HL-60/S4 (cell line): ENCODE data around the gene RUFY1.
"Not testable (repeated sequence)": the region's sequence is repeated elsewhere in the genome, so short reads cannot be mapped to it uniquely, and the experiment has no call there.

Experiments
- in situ Hi-C: fragments of 300-500 bp; cut with MboI; formaldehyde crosslinking; loops from 2 replicates; pipeline ENCODE4 v1.14.3; 2022; ENCODE audit warnings: low sequenced_read_pairs

The RUFY1 gene

GRCh38 chr5:179536676-179537075 is 13.7 kb upstream of the RUFY1 start:
- in situ Hi-C loops = no loop called here

- in situ Hi-C loops = no loop called here
These were observed 8.2 kb upstream of the RUFY1 start for GRCh38 chr5:179542170-179542569.

GRCh38 chr5:179543275-179543674 is 7.1 kb upstream of the RUFY1 start:
- in situ Hi-C loops = not testable (repeated sequence)

GRCh38 chr5:179553006-179553405 is 2.7 kb downstream of the RUFY1 start:
- in situ Hi-C loops = no loop called here

- in situ Hi-C loops = no loop called here
These were observed 3.5 kb downstream of the RUFY1 start for GRCh38 chr5:179553875-179554274.

GRCh38 chr5:179554981-179555380 is 4.6 kb downstream of the RUFY1 start:
- in situ Hi-C loops = no loop called here

GRCh38 chr5:179558261-179558799 is 8.0 kb downstream of the RUFY1 start:
- in situ Hi-C loops = not testable (repeated sequence)

- in situ Hi-C loops = no loop called here
These were observed 8.6 kb downstream of the RUFY1 start for GRCh38 chr5:179558932-179559283.

GRCh38 chr5:179559284-179560252 is 9.2 kb downstream of the RUFY1 start:
- in situ Hi-C loops = no loop called here

- in situ Hi-C loops = no loop called here
These were observed 14.2 kb downstream of the RUFY1 start for GRCh38 chr5:179564526-179564925.

GRCh38 chr5:179568721-179569120 is 18.4 kb downstream of the RUFY1 start:
- in situ Hi-C loops = no loop called here

GRCh38 chr5:179572386-179572785 is 22.0 kb downstream of the RUFY1 start:
- in situ Hi-C loops = no loop called here

GRCh38 chr5:179577286-179577960 is 27.1 kb downstream of the RUFY1 start:
- in situ Hi-C loops = no loop called here

GRCh38 chr5:179585941-179586401 is 35.6 kb downstream of the RUFY1 start:
- in situ Hi-C loops = no loop called here

- in situ Hi-C loops = no loop called here
These were observed 37.8 kb downstream of the RUFY1 start for GRCh38 chr5:179588166-179588565.

- in situ Hi-C loops = no loop called here
These were observed 45.6 kb downstream of the RUFY1 start for GRCh38 chr5:179595916-179596315.

GRCh38 chr5:179596421-179596820 is 46.1 kb downstream of the RUFY1 start:
- in situ Hi-C loops = no loop called here

- in situ Hi-C loops = no loop called here
These were observed 48.7 kb downstream of the RUFY1 start for GRCh38 chr5:179599100-179599499.

- in situ Hi-C loops = no loop called here
These were observed 49.2 kb downstream of the RUFY1 start for GRCh38 chr5:179599566-179599965.

- in situ Hi-C loops = no loop called here
These were observed 49.6 kb downstream of the RUFY1 start for GRCh38 chr5:179599973-179600372.

- in situ Hi-C loops = no loop called here
These were observed 51.7 kb downstream of the RUFY1 start for GRCh38 chr5:179601871-179602625.
